KMS-11 (cell line): Measurements from ENCODE around the gene DUSP3.

ENCODE experiments used
- H2AFZ ChIP-seq: fragments of 200-600 bp; sonication (generic); 2 replicates; pipeline ENCODE4 v1.6.1; 2016; ENCODE audit warnings: antibody characterized with exemption, mixed run types, low read depth
- H3K27ac ChIP-seq: fragments of 200-600 bp; sonication (generic); 2 replicates; pipeline ENCODE4 v1.6.1; 2016; ENCODE audit warnings: mild to moderate bottlenecking, mixed run types
- H3K27me3 ChIP-seq: fragments of 200-600 bp; sonication (generic); 2 replicates; pipeline ENCODE4 v1.6.1; 2017; ENCODE audit warnings: mild to moderate bottlenecking, low read depth, mixed run types, moderate library complexity; ENCODE audit not compliant: insufficient read depth
- H3K36me3 ChIP-seq: fragments of 200-600 bp; sonication (generic); 2 replicates; pipeline ENCODE4 v1.6.1; 2017; ENCODE audit warnings: mild to moderate bottlenecking, mixed run types; ENCODE audit not compliant: insufficient read depth
- H3K4me1 ChIP-seq: fragments of 200-600 bp; sonication (generic); 2 replicates; pipeline ENCODE4 v1.6.1; 2016; ENCODE audit warnings: mild to moderate bottlenecking, low read depth, mixed run types; ENCODE audit not compliant: poor library complexity, severe bottlenecking
- H3K4me2 ChIP-seq: fragments of 200-600 bp; sonication (generic); 2 replicates; pipeline ENCODE4 v1.7.0; 2016; ENCODE audit warnings: mild to moderate bottlenecking, mixed run types
- H3K4me3 ChIP-seq: fragments of 200-600 bp; sonication (generic); IDR thresholded peaks from 2 replicates; pipeline ENCODE4 v1.6.1; 2017; ENCODE audit warnings: low read depth, low read length, mixed read lengths; ENCODE audit not compliant: insufficient read depth
- H3K79me2 ChIP-seq: fragments of 200-600 bp; sonication (generic); 2 replicates; pipeline ENCODE4 v1.6.1; 2016; ENCODE audit warnings: low read depth, mixed run types; ENCODE audit not compliant: insufficient read depth
- H3K9ac ChIP-seq: fragments of 200-600 bp; sonication (generic); 2 replicates; pipeline ENCODE4 v1.6.1; 2016; ENCODE audit warnings: mild to moderate bottlenecking, mixed run types
- H4K20me1 ChIP-seq: fragments of 200-600 bp; sonication (generic); 2 replicates; pipeline ENCODE4 v1.6.1; 2016; ENCODE audit warnings: mild to moderate bottlenecking, mixed run types; ENCODE audit not compliant: insufficient read depth
- TF ChIP-seq, protein P1 (sequence below): fragments of 200-600 bp; sonication (generic); conservative IDR thresholded peaks from 2 replicates; pipeline ENCODE4 v1.6.1; 2017; ENCODE audit warnings: low read depth, mild to moderate bottlenecking, antibody characterized with exemption, low read length, moderate library complexity, mixed read lengths

DUSP3 gene

DNA sequence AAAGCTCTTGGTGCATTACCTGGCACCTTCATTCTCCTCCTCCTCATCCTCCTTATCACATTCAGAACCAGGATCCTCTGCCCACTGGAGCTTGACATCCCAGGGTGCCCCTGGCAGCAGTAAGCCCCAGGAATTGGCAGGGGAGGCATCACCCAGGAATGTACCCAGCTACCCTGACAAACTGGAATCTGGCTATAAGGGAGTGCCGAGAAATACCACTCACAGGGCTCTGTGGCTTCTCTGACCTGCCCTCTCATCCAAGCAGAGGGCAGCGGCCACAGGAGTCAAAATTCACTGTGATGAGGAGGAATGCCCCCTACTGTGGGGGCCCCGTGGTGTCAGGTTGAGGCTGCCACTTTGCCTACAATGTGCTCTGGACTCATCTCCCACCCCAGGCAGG, 34.6 kb upstream of the DUSP3 start:
- Histone ChIP-seq H3K4me2 (no peak overlapping the region), H3K36me3 (no peaks in the 10 kb centered on the region), H3K27ac (no peak overlapping the region), H4K20me1 (no peaks in the 10 kb centered on the region), H3K27me3 (no peaks in the 10 kb centered on the region), H3K4me1 (no peaks in the 10 kb centered on the region), H2AFZ (no peak overlapping the region), H3K9ac (no peak overlapping the region), H3K4me3 (no peak overlapping the region), H3K79me2 (no peaks in the 10 kb centered on the region)
- TF ChIP-seq, protein P1, sequence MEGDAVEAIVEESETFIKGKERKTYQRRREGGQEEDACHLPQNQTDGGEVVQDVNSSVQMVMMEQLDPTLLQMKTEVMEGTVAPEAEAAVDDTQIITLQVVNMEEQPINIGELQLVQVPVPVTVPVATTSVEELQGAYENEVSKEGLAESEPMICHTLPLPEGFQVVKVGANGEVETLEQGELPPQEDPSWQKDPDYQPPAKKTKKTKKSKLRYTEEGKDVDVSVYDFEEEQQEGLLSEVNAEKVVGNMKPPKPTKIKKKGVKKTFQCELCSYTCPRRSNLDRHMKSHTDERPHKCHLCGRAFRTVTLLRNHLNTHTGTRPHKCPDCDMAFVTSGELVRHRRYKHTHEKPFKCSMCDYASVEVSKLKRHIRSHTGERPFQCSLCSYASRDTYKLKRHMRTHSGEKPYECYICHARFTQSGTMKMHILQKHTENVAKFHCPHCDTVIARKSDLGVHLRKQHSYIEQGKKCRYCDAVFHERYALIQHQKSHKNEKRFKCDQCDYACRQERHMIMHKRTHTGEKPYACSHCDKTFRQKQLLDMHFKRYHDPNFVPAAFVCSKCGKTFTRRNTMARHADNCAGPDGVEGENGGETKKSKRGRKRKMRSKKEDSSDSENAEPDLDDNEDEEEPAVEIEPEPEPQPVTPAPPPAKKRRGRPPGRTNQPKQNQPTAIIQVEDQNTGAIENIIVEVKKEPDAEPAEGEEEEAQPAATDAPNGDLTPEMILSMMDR, result no peak

DNA sequence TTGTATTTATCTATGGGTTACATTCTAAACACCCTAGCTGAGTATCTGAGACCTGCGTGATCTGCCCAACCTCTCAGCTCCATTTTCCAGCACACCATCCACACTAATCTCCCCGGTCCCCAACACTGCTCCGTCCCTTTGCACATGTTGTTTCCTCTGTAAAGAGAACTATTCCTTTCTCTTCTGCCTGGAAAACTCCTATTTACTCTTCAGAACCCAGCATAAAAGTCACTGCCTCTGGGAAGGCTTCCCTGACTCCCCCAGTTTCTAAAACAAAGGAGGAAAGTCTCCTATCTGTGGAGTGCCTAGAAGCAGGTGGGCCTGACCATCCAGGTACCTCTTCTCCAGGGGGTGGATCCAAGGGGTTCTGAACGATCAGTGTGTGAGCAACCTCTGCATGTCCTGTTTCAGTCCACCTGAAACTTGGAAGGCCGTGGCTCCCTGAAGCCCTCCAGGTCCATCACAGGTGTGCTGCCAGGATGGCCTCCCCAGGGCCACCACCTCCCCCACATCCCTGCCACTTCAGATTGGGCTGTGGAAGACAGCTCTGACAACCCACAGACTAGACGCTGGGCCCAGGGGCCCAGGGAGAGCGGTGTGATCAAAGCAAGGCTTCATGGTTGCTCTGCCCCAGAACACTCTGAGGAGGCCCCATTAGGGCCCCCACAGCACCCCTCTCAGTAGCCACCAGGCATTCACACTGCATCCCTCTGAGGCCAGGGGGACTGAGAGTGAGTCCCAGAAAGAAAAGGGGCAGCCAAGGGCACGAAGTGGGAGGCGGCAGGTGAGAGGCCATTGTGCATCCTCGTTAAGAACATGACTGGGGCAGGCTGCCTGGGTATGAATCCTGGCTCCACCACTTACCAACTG, 33.9 kb upstream of the DUSP3 start:
- TF ChIP-seq, protein P1, result no peak
- H3K36me3 ChIP-seq, result no peaks in the 10 kb centered on the region
- H4K20me1 ChIP-seq, result no peaks in the 10 kb centered on the region
- no peak overlapping the region for H3K9ac ChIP-seq
- no peaks in the 10 kb centered on the region for H3K4me1 ChIP-seq
- no peak overlapping the region for H2AFZ ChIP-seq
- H3K27ac ChIP-seq, result no peak overlapping the region
- H3K4me2 ChIP-seq, result no peak overlapping the region
- H3K79me2 ChIP-seq, result no peaks in the 10 kb centered on the region
- no peaks in the 10 kb centered on the region for H3K27me3 ChIP-seq
- no peak overlapping the region for H3K4me3 ChIP-seq

DNA sequence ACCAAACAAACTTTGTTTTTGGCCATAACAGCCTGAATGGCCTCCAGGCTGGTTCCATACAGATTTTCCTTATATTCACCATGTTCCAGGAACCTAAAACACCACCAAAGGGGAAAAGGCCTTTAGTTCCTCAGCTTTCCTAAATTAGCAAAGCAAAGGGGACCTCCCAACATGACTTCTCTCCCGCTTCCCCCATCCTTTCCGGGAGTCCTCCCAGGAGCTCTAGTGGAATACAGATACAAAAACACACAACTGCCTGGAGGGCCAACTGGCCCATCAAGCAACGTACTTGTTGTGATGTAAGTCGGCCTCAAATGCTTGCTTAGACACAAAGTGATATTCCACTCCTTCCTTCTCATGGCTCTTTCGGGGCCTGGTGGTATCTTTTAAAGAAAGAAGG, 32.0 kb upstream of the DUSP3 start:
- no peak overlapping the region for H3K9ac ChIP-seq
- no peak overlapping the region for H3K4me2 ChIP-seq
- H3K27me3 ChIP-seq, result no peaks in the 10 kb centered on the region
- TF ChIP-seq, protein P1, result no peak
- no peak overlapping the region for H3K27ac ChIP-seq
- H4K20me1 ChIP-seq, result no peaks in the 10 kb centered on the region
- H3K4me3 ChIP-seq, result no peak overlapping the region
- no peaks in the 10 kb centered on the region for H3K4me1 ChIP-seq
- no peak overlapping the region for H2AFZ ChIP-seq
- H3K79me2 ChIP-seq, result no peaks in the 10 kb centered on the region
- H3K36me3 ChIP-seq, result no peaks in the 10 kb centered on the region

DNA sequence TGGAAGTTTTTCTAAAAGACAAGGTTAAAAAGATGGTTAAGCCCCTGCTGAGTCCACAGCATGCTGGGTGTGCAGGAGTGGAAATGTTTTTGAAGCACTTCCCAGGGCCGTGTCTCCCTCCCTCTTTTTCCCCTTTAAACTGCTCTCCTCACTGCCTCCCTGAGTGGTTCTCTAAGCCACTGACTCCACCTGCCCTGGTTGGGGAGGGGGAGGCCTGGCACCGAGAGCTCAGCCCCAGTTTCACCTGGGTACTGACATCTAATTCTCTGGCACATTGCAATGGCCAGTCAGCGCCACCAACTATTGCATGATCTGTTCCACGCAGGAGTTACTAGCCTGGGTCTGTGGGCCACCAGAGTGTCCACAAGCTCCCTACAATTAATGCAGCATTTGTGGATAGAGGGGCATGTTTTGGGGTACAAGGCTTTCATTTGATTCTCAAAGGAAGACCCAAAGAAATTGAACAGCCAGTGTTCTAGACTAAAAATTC, 31.5 kb upstream of the DUSP3 start:
- Histone ChIP-seq H3K27me3 (no peaks in the 10 kb centered on the region), H3K4me3 (no peak overlapping the region), H3K27ac (no peak overlapping the region), H2AFZ (no peak overlapping the region), H4K20me1 (no peaks in the 10 kb centered on the region), H3K4me1 (no peaks in the 10 kb centered on the region), H3K9ac (no peak overlapping the region), H3K36me3 (no peaks in the 10 kb centered on the region), H3K79me2 (no peaks in the 10 kb centered on the region), H3K4me2 (no peak overlapping the region)
- TF ChIP-seq, protein P1, result no peak
